Transverse colon (tissue), 4 donors: ENCODE data around the gene ASH1L. TPM values are rescaled to one million over a fixed set of nuclear protein-coding genes. Genes with fewer than 3 reads are reported as not detected.
A peak's percentile ranks its signal among the peaks of the same experiment; 100 is the strongest.

Experiments used
- DNase-seq: peaks from one replicate; pipeline ENCODE4 v3.0.0-alpha.2; 2019
- H3K27ac ChIP-seq, 4 donors: fragments of 200-600 bp; sonication (generic); 2 replicates each; pipeline ENCODE4 v1.5.1; 2016 to 2018; ENCODE audit warnings: inconsistent platforms in 4 of 4
- H3K27me3 ChIP-seq: fragments of 200-600 bp; sonication (generic); 2 replicates; pipeline ENCODE4 v1.5.1; 2017; ENCODE audit warnings: inconsistent platforms
- H3K36me3 ChIP-seq, 4 donors: fragments of 200-600 bp; sonication (generic); 2 replicates each; pipeline ENCODE4 v1.5.1; 2017 to 2019; ENCODE audit warnings: inconsistent platforms in 4 of 4
- H3K4me1 ChIP-seq, 4 donors: fragments of 200-600 bp; sonication (generic); 2 replicates each; pipeline ENCODE4 v1.5.1; 2017 to 2020; ENCODE audit warnings: inconsistent platforms in 4 of 4
- H3K4me3 ChIP-seq, 4 donors: fragments of 200-600 bp; sonication (generic); 1 replicate in 1 of 4; 2 replicates in 3 of 4; pipeline versions ENCODE4 v1.5.1 to v1.6.1; 2017 to 2019; ENCODE audit warnings: inconsistent platforms in 4 of 4
- H3K9me3 ChIP-seq, 2 donors: fragments of 200-600 bp; sonication (generic); 2 replicates each; pipeline ENCODE4 v1.5.1; 2017 to 2019; ENCODE audit warnings: inconsistent platforms in 2 of 2
- CTCF ChIP-seq, 5 experiments: fragments of 200-600 bp in 3 of 5; fragments of 450-650 bp in 2 of 5; sonication (generic) in 3 of 5; IDR thresholded peaks; 1 replicate in 2 of 5; 2 replicates in 3 of 5; pipeline ENCODE4 v1.5.1; 2016 to 2017; ENCODE audit warnings: antibody characterized with exemption in 5 of 5, inconsistent platforms in 3 of 5, mild to moderate bottlenecking in 2 of 5, moderate library complexity in 1 of 5
- EP300 ChIP-seq: sonication (generic); formaldehyde crosslinking; IDR thresholded peaks from one replicate; pipeline ENCODE4 v1.6.1; 2017; ENCODE audit warnings: antibody characterized with exemption, low read depth
- POLR2A ChIP-seq: fragments of 450-650 bp; IDR thresholded peaks from one replicate; pipeline ENCODE4 v1.6.1; 2016; ENCODE audit warnings: antibody characterized with exemption, mild to moderate bottlenecking, moderate library complexity
- POLR2AphosphoS5 ChIP-seq, 3 donors: sonication (generic); formaldehyde crosslinking; IDR thresholded peaks; one replicate each; pipeline ENCODE4 v1.6.1; 2016; ENCODE audit warnings: antibody characterized with exemption in 3 of 3
- WGBS, 2 donors: methylation state at CpG; one replicate each; pipeline ENCODE4 v1.1.5; 2018; ENCODE audit warnings: low coverage in 1 of 2; 5-methylcytosine and 5-hydroxymethylcytosine counted together
- in situ Hi-C, 4 donors: fragments of 200-750 bp; cut with MboI; loops; one replicate each; pipeline versions ENCODE4 v1.15.0 to v1.15.1; 2017; ENCODE audit warnings: low sequenced_read_pairs in 3 of 4, low pct_ligation_motif_present in 1 of 4, low pct_unique_long_range_greater_than_20kb in 1 of 4
- intact Hi-C: fragments of 100-400 bp; cut with DNase I; formaldehyde crosslinking; loops from one replicate; pipeline ENCODE4 v1.15.1; 2023; ENCODE audit warnings: low total_unique reads
- total RNA-seq, 4 donors: library from RNA; depleted of rRNA; stranded (reverse); fragments of >200 nt; gene quantifications; one replicate each; pipeline ENCODE4 v1.1.0, GENCODE V29; 2016

The ASH1L gene
- total RNA-seq, 4 donors from 2014 or later, result 47.4 to 206 (median 89.1) TPM

GRCh38 chr1:155325603-155325893 lies 237.1 kb downstream of the ASH1L start:
- DNase-seq, result no peak
- Histone ChIP-seq H3K27ac (peak overlapping the region; percentile 98 to 100 (median 100)), H3K27me3 (no peaks in the 10 kb centered on the region), H3K9me3 (no peaks in the 10 kb centered on the region), H3K4me1 (peaks cover 14 to 42% (median 33%) of the 10 kb centered on the region in 4 donors), H3K4me3 (peak overlapping the region in 3 of 4 donors; percentile 71 to 90 (median 79)), H3K36me3 (peaks cover 0 to 4% (median 0%) of the 10 kb centered on the region in 4 donors)
- intact Hi-C loops (loop anchor here (2.0 to 5.0 kb wide), 2 partner anchors 75 to 128 kb away; no protein-coding TSS in a partner anchor), in situ Hi-C loops (loop anchor here (10.0 to 25.0 kb wide), 3 partner anchors 51 to 262 kb away; partner anchors contain the start of genes CLK2 (in 2 of the 4), HCN3 (in 2 of the 4) and SCAMP3 (in 1 of the 4))
- 33 to 57% methylated on average over 2 to 6 of the region's 6 CpGs for WGBS, 2 donors
- no peak for TF ChIP-seq POLR2AphosphoS5 (IDR thresholded peaks at IDR 0.05)
- no peak for TF ChIP-seq CTCF (IDR thresholded peaks at IDR 0.05)
- no peak for TF ChIP-seq POLR2A
- TF ChIP-seq EP300, result no peak

- Histone ChIP-seq H3K27ac (peak overlapping the region; percentile 98 to 100 (median 100)), H3K4me3 (peak overlapping the region; percentile 71 to 90 (median 81)), H3K27me3 (no peaks in the 10 kb centered on the region), H3K4me1 (peaks cover 14 to 48% (median 38%) of the 10 kb centered on the region in 4 donors), H3K9me3 (no peaks in the 10 kb centered on the region), H3K36me3 (peaks cover 0 to 4% (median 0%) of the 10 kb centered on the region in 4 donors)
- 5% methylated on average over 44 of the region's 59 CpGs; no CpG with 5 or more reads in 1 of the 2 donors for WGBS, 2 donors
- peak; percentile 77 for DNase-seq
- peak; percentile 47 to 77 (median 55) for TF ChIP-seq CTCF (IDR thresholded peaks at IDR 0.05)
- no peak for TF ChIP-seq EP300
- in situ Hi-C loops, result loop anchor here (5.0 to 25.0 kb wide), 4 partner anchors 48 to 262 kb away; partner anchors contain the start of genes HCN3 (in 3 of the 4), CLK2 (in 2 of the 4) and SCAMP3 (in 1 of the 4)
- intact Hi-C loops, result loop anchor here (2.0 to 5.0 kb wide), 3 partner anchors 48 to 128 kb away; partner anchors contain the start of gene HCN3
These were observed 237.6 kb downstream of the ASH1L start for GRCh38 chr1:155324717-155325602.

- intact Hi-C loops, result loop anchor here (2.0 to 5.0 kb wide), 2 partner anchors 47 to 73 kb away; partner anchors contain the start of gene HCN3
- TF ChIP-seq CTCF (IDR thresholded peaks at IDR 0.05), result no peak
- TF ChIP-seq POLR2AphosphoS5 (IDR thresholded peaks at IDR 0.05), result peak; percentile 94 to 97 (median 94)
- no peak for TF ChIP-seq EP300
- TF ChIP-seq POLR2A, result peak; percentile 94
- Histone ChIP-seq H3K27ac (peak overlapping the region; percentile 98 to 100 (median 100)), H3K4me3 (peak overlapping the region; percentile 71 to 90 (median 81)), H3K27me3 (no peaks in the 10 kb centered on the region), H3K9me3 (no peaks in the 10 kb centered on the region), H3K4me1 (peaks cover 14 to 48% (median 38%) of the 10 kb centered on the region in 4 donors), H3K36me3 (peaks cover 0 to 4% (median 0%) of the 10 kb centered on the region in 4 donors)
- in situ Hi-C loops, result loop anchor here (5.0 to 10.0 kb wide), 3 partner anchors 47 to 59 kb away; partner anchors contain the start of genes HCN3 (in 3 of the 4), CLK2 (in 2 of the 4) and SCAMP3 (in 1 of the 4)
- 0% methylated on average over 38 of the region's 44 CpGs; no CpG with 5 or more reads in 1 of the 2 donors for WGBS, 2 donors
- peak; percentile 96 for DNase-seq
These were observed 238.4 kb downstream of the ASH1L start for GRCh38 chr1:155324037-155324716.
